GM12892 (cell line): ENCODE data around the gene WDFY4.

ENCODE experiments used
- DNase-seq: peaks from one replicate; pipeline ENCODE4 v3.0.0; 2011; ENCODE audit not compliant: insufficient read length
- FAIRE-seq: peaks from 2 replicates; lab custom pipeline; 2011; peaks lifted over from hg19 to GRCh38; lab: Jason Lieb, UNC
- POLR2A ChIP-seq: IDR thresholded peaks from 2 replicates; pipeline ENCODE4 v1.6.1; 2011; ENCODE audit warnings: low read depth, low read length, control low read depth
- POLR2AphosphoS5 ChIP-seq: IDR thresholded peaks from 2 replicates; pipeline ENCODE4 v1.6.1; 2011; ENCODE audit warnings: low read depth, low read length, control low read depth
- TAF1 ChIP-seq: IDR thresholded peaks from 2 replicates; pipeline ENCODE4 v1.6.1; 2011; ENCODE audit warnings: low read depth, mild to moderate bottlenecking, control low read depth, low read length, borderline replicate concordance

The WDFY4 gene

DNA sequence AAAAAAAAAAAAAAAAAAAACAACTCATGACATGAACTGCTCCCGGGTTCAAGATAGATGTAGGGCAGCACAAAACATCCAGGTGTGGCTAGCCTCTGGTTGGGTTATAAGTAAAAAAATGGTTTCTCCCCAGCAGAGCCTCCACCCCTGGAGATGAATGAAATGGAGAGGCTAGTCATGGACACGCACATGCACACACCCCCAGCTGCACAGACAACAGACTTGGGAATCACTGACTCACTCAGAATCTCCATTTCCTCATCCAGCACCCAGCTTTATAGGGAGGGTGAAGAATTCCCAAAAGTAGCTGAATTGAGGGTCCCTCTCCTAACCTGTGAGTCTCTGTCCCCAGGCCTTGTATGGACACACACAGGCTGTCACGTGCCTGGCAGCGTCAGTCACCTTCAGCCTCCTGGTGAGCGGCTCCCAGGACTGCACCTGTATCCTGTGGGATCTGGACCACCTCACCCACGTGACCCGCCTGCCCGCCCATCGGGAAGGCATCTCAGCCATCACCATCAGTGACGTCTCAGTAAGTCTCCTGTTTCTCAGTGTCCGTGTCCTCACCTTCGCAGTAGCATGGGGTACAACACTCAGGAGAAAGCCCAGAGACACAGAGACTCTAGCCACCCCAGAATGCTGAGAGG is 290.0 kb downstream of the WDFY4 start:
- no peak for DNase-seq
- TF ChIP-seq POLR2A (no peak), POLR2AphosphoS5 (no peak), TAF1 (no peak)
- FAIRE-seq = no peak

- no peak for DNase-seq
- no peak for FAIRE-seq
- no peak for TF ChIP-seq POLR2A
- TF ChIP-seq TAF1 = no peak
- no peak for TF ChIP-seq POLR2AphosphoS5
Measured at GRCh38 chr10:48976196-48976595, 291.5 kb downstream of the WDFY4 start.

DNA sequence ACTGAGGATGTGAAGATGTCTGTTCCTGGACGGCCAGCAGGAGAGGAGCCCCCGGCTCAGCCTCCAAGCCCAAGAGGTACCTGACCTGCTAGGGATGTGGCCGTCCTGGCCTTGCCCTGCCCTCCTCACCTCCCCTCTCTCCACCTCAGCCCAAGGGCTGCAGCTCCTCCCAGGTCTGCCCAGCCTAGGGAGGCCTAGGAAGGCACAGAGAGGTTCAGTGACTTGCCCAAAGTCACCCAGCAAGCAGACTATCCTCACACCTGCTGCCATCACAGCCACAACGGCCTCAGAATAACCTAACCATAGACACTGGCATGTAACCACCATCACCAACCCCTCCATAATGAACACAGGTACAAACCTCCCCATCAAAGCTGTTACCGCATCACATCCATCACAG is 293.6 kb downstream of the WDFY4 start:
- no peak for DNase-seq
- no peak for FAIRE-seq
- TF ChIP-seq POLR2A (no peak), POLR2AphosphoS5 (no peak), TAF1 (no peak)

DNA sequence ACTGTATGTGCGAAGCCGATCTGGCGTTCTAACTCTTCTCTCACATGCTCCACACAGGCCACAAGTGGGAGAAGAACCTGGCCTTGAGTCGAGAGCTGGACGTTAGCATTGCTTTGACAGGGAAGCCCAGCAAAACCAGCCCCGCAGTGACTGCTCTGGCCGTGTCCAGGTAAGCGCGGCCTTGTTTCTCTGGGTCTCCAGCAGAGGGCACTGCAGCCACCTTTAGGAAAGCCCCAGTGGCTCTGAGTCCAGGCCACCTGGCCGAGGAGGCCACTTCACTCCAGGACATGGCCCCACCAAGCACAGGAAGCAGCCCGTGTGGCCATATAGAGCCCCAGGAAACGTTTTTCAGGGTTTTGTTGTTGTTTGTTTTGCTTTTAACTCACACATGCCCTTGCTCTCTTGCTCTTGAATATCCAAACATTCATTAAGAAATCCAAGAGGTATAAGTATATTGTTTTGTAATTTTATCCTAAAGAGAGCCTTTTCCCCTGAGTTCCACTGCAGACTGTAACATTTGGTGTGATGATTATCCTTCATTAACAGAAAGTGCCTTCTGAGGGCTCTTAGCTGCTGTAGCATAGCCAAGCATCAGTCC is 296.7 kb downstream of the WDFY4 start:
- DNase-seq (peak; percentile 42), FAIRE-seq (peak; percentile 61)
- TF ChIP-seq POLR2A (no peak), TAF1 (no peak), POLR2AphosphoS5 (no peak)

- FAIRE-seq (no peak), DNase-seq (no peak)
- TF ChIP-seq POLR2A (no peak), POLR2AphosphoS5 (no peak), TAF1 (no peak)
Measured at GRCh38 chr10:48982584-48982983, 297.9 kb downstream of the WDFY4 start.

GRCh38 chr10:48983648-48984351 is 299.1 kb downstream of the WDFY4 start:
- FAIRE-seq = no peak
- no peak for DNase-seq
- TF ChIP-seq POLR2AphosphoS5 (peak; percentile 32; the same call in 1 of the 2 replicates), TAF1 (no peak)

GRCh38 chr10:48985621-48986158 is 301.0 kb downstream of the WDFY4 start:
- FAIRE-seq (no peak), DNase-seq (no peak)
- no peak for TF ChIP-seq POLR2A
- no peak for TF ChIP-seq TAF1
- no peak for TF ChIP-seq POLR2AphosphoS5

DNA sequence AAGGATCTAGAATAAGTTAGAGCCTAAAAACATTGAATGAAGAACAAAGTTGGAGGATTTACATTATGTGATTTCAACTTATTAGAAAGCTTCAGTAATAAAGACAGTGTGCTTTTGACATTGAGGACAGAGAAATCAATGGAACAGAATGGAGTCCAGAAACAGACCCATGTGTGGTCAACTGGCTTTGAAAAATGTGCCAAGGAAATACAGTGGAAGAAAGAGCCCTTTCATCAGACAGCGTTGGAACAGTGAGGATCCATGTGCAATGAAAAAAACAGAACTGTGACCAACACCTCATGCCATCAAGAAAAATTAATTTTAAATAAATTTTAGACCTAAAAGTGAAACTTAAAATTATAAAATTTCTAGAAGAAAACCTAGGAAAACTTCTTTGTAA is 305.6 kb downstream of the WDFY4 start:
- DNase-seq = no peak
- TF ChIP-seq POLR2A (no peak), TAF1 (no peak), POLR2AphosphoS5 (no peak)
- FAIRE-seq = no peak

GRCh38 chr10:48993627-48994026 is 309.0 kb downstream of the WDFY4 start:
- no peak for FAIRE-seq
- DNase-seq = no peak
- TF ChIP-seq POLR2AphosphoS5 (no peak), POLR2A (no peak), TAF1 (no peak)

DNA sequence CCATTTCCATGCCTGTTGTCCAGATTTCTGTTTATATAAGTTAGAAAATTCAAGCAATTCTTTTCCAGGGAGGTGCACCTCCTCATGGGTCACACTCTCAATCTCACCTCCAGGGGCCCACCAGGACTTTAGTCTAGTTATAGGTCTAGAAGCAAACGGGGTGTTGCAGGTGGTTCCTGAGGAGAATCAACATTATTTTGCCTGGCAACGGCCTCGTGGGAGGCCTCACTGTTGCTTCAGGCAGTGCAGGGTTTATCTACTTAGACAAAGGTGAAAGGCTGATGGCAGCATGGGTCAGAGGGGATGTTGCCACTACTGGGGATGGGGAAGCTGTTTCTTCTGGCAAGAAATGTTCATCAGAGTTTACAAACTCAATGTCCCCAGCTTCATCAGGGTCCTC is 311.7 kb downstream of the WDFY4 start:
- FAIRE-seq = no peak
- no peak for DNase-seq
- TF ChIP-seq POLR2AphosphoS5 (no peak), TAF1 (no peak), POLR2A (no peak)

GRCh38 chr10:48999346-48999745 is 314.7 kb downstream of the WDFY4 start:
- DNase-seq = no peak
- TF ChIP-seq POLR2AphosphoS5 = no peak
- TF ChIP-seq POLR2A = no peak
- no peak for TF ChIP-seq TAF1
- no peak for FAIRE-seq
